ENCODE data around the gene HOMER2.

Gene HOMER2

DNA sequence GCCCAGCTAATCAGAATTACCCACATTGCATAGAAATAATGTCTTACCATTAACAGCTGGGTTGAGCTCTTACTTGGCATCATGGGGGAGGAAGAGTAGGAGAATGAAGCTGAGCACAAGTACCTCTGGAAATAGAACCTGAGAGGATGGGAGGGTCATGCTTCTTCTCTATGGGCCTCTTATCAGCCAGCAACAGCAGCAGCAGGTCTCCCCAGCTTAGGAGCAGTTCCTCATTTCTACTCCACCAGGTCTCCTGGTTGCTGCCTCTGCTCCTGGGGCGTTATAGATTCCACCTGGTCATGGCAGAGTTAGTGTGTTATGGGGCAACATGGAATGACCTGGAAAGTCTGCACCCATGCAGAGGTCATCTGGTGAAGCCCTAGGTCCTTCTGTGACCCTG lies 150.0 kb downstream of the HOMER2 start:
- no peak for TF ChIP-seq CTCF (IDR thresholded peaks at IDR 0.05; ENCODE audit: low read depth, low read length, missing control alignments)
- H3K4me3 ChIP-seq (replicated peaks; ENCODE audit: low read depth, low read length) = no peak overlapping the region
- no peak for DNase-seq (ENCODE audit: extremely low read depth, low read depth)

GRCh38 chr15:82799183-82799841 lies 153.2 kb downstream of the HOMER2 start:
- no peak for TF ChIP-seq CTCF (IDR thresholded peaks at IDR 0.05; ENCODE audit: low read depth, low read length, missing control alignments)
- DNase-seq (ENCODE audit: extremely low read depth, low read depth) = no peak
- H3K4me3 ChIP-seq (replicated peaks; ENCODE audit: low read depth, low read length) = no peak overlapping the region

Data from HFF-Myc (cell line).